ENCODE data around the gene GARRE1. TPM values are rescaled to one million over a fixed set of nuclear protein-coding genes. Genes with fewer than 3 reads are reported as not detected.
"Not testable (repeated sequence)": the region's sequence is repeated elsewhere in the genome, so short reads cannot be mapped to it uniquely, and the experiment has no call there.

The GARRE1 gene
- polyA plus RNA-seq, 1 donor from 2014 or later = 15.9 TPM

- no peaks in the 10 kb centered on the region for H3K9me2 ChIP-seq (ENCODE audit: insufficient read depth, low read length)
- no peaks in the 10 kb centered on the region for H4K20me1 ChIP-seq (ENCODE audit: insufficient read depth)
- H3K27me3 ChIP-seq (ENCODE audit: insufficient read depth, low read depth, low read length) = no peaks in the 10 kb centered on the region
- no peak overlapping the region for H3K9ac ChIP-seq (ENCODE audit: low read length)
- H3K36me3 ChIP-seq (ENCODE audit: insufficient read depth, low read length) = no peaks in the 10 kb centered on the region
- no peak for TF ChIP-seq REST (IDR thresholded peaks at IDR 0.05; ENCODE audit: borderline replicate concordance)
- TF ChIP-seq POLR2AphosphoS5 (IDR thresholded peaks at IDR 0.05) = no peak
- no peak for TF ChIP-seq MXI1 (conservative IDR thresholded peaks at IDR 0.05; ENCODE audit: poor library complexity, severe bottlenecking)
- TF ChIP-seq TAF1 (IDR thresholded peaks at IDR 0.05; ENCODE audit: low read depth) = no peak
- no peak for TF ChIP-seq EZH2 (IDR thresholded peaks at IDR 0.05; ENCODE audit: borderline replicate concordance, insufficient read depth, low read length, poor library complexity, severe bottlenecking)
- no peak for TF ChIP-seq RAD21 (conservative IDR thresholded peaks at IDR 0.05)
- no peak overlapping the region for H3K27ac ChIP-seq (ENCODE audit: low read length)
- no peak overlapping the region for H3K4me2 ChIP-seq (ENCODE audit: low read length)
- no peaks in the 10 kb centered on the region for H3K79me2 ChIP-seq (replicated peaks; ENCODE audit: insufficient read depth, low read length)
- no peaks in the 10 kb centered on the region for H3K9me3 ChIP-seq (ENCODE audit: low read length)
- no peak overlapping the region for H2AFZ ChIP-seq (ENCODE audit: low read depth, low read length)
- no peaks in the 10 kb centered on the region for H3F3A ChIP-seq (ENCODE audit: insufficient read depth, low read length, poor library complexity, severe bottlenecking)
- no peak overlapping the region for H3K4me3 ChIP-seq (ENCODE audit: low read length)
Measured at GRCh38 chr19:34246340-34246739, 8.0 kb upstream of the GARRE1 start.

DNA sequence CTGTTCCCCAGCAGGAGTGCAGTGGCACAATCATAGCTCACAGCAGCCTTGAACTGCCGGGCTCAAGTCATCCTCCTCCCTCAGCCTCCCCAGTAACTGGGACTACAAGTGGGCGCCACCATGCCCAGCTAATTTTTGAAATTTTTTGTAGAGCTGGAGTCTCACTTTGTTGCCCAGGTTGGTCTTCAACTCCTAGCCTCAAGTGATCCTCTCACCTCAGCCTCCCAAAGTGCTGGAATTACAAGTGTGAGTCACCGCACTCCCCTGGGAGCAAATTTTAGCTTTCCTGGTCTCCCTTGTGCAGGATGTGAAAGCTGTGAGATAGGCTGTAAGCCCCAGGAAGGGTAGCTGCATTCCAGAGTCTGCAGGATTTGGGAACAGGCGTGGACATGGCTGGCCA is 5.4 kb upstream of the GARRE1 start:
- H3K9me3 ChIP-seq (ENCODE audit: low read length) = no peaks in the 10 kb centered on the region
- no peak overlapping the region for H3K9ac ChIP-seq (ENCODE audit: low read length)
- H3K27me3 ChIP-seq (ENCODE audit: insufficient read depth, low read depth, low read length) = no peaks in the 10 kb centered on the region
- H3F3A ChIP-seq (ENCODE audit: insufficient read depth, low read length, poor library complexity, severe bottlenecking) = no peaks in the 10 kb centered on the region
- no peaks in the 10 kb centered on the region for H4K20me1 ChIP-seq (ENCODE audit: insufficient read depth)
- no peak for TF ChIP-seq EP300 (conservative IDR thresholded peaks at IDR 0.05; ENCODE audit: poor library complexity, severe bottlenecking)
- no peak for TF ChIP-seq TAF1 (IDR thresholded peaks at IDR 0.05; ENCODE audit: low read depth)
- TF ChIP-seq POLR2AphosphoS5 (IDR thresholded peaks at IDR 0.05) = no peak
- TF ChIP-seq REST (IDR thresholded peaks at IDR 0.05; ENCODE audit: borderline replicate concordance) = no peak
- TF ChIP-seq, protein P1, sequence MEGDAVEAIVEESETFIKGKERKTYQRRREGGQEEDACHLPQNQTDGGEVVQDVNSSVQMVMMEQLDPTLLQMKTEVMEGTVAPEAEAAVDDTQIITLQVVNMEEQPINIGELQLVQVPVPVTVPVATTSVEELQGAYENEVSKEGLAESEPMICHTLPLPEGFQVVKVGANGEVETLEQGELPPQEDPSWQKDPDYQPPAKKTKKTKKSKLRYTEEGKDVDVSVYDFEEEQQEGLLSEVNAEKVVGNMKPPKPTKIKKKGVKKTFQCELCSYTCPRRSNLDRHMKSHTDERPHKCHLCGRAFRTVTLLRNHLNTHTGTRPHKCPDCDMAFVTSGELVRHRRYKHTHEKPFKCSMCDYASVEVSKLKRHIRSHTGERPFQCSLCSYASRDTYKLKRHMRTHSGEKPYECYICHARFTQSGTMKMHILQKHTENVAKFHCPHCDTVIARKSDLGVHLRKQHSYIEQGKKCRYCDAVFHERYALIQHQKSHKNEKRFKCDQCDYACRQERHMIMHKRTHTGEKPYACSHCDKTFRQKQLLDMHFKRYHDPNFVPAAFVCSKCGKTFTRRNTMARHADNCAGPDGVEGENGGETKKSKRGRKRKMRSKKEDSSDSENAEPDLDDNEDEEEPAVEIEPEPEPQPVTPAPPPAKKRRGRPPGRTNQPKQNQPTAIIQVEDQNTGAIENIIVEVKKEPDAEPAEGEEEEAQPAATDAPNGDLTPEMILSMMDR (IDR thresholded peaks at IDR 0.05; ENCODE audit: poor library complexity, severe bottlenecking) = no peak
- TF ChIP-seq RAD21 (conservative IDR thresholded peaks at IDR 0.05) = no peak
- TF ChIP-seq SMC3 (conservative IDR thresholded peaks at IDR 0.05; ENCODE audit: poor library complexity) = no peak
- no peak for TF ChIP-seq MXI1 (conservative IDR thresholded peaks at IDR 0.05; ENCODE audit: poor library complexity, severe bottlenecking)
- no peak for TF ChIP-seq EZH2 (IDR thresholded peaks at IDR 0.05; ENCODE audit: borderline replicate concordance, insufficient read depth, low read length, poor library complexity, severe bottlenecking)
- H3K27ac ChIP-seq (ENCODE audit: low read length) = no peak overlapping the region
- no peak overlapping the region for H3K4me2 ChIP-seq (ENCODE audit: low read length)
- no peaks in the 10 kb centered on the region for H3K9me2 ChIP-seq (ENCODE audit: insufficient read depth, low read length)
- no peak overlapping the region for H2AFZ ChIP-seq (ENCODE audit: low read depth, low read length)
- no peaks in the 10 kb centered on the region for H3K79me2 ChIP-seq (replicated peaks; ENCODE audit: insufficient read depth, low read length)
- no peak overlapping the region for H3K4me3 ChIP-seq (ENCODE audit: low read length)
- no peaks in the 10 kb centered on the region for H3K36me3 ChIP-seq (ENCODE audit: insufficient read depth, low read length)

DNA sequence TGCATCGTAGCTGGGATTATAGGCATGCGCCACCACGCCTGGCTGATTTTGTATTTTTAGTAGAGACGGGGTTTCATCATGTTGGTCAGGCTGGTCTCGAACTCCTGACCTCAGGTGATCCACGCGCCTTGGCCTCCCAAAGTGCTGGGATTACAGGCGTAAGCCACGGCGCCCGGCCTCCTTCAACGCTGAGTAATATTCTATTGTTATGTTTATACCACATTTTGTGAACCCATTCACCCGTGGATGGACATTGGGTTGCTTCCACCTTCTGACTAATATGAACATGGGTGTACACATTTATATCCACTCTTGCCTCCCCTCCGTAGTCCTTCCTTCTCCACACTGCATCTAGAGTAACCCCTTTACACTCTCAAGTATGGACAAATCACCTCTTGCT is 1.2 kb upstream of the GARRE1 start:
- not testable (repeated sequence) for H3K9ac ChIP-seq (ENCODE audit: low read length); H3K27ac ChIP-seq (ENCODE audit: low read length); H3K36me3 ChIP-seq (ENCODE audit: insufficient read depth, low read length); H3K27me3 ChIP-seq (ENCODE audit: insufficient read depth, low read depth, low read length); H4K20me1 ChIP-seq (ENCODE audit: insufficient read depth); H3K9me3 ChIP-seq (ENCODE audit: low read length); H3F3A ChIP-seq (ENCODE audit: insufficient read depth, low read length, poor library complexity, severe bottlenecking); H2AFZ ChIP-seq (ENCODE audit: low read depth, low read length); H3K4me2 ChIP-seq (ENCODE audit: low read length); H3K9me2 ChIP-seq (ENCODE audit: insufficient read depth, low read length); H3K4me3 ChIP-seq (ENCODE audit: low read length)
- peaks cover 26% of the 10 kb centered on the region for H3K79me2 ChIP-seq (replicated peaks; ENCODE audit: insufficient read depth, low read length)

- Histone ChIP-seq H2AFZ (ENCODE audit: low read depth, low read length) (peak overlapping the region; percentile 93), H3K27ac (ENCODE audit: low read length) (peak overlapping the region; percentile 94), H3K79me2 (replicated peaks; ENCODE audit: insufficient read depth, low read length) (peaks cover 26% of the 10 kb centered on the region), H3K9ac (ENCODE audit: low read length) (peak overlapping the region; percentile 91), H3K4me2 (ENCODE audit: low read length) (peak overlapping the region; percentile 73), H3K4me3 (ENCODE audit: low read length) (peak overlapping the region; percentile 84)
- not testable (repeated sequence) for H3K27me3 ChIP-seq (ENCODE audit: insufficient read depth, low read depth, low read length); H3K36me3 ChIP-seq (ENCODE audit: insufficient read depth, low read length); H3K9me3 ChIP-seq (ENCODE audit: low read length); H3F3A ChIP-seq (ENCODE audit: insufficient read depth, low read length, poor library complexity, severe bottlenecking); H3K9me2 ChIP-seq (ENCODE audit: insufficient read depth, low read length); H4K20me1 ChIP-seq (ENCODE audit: insufficient read depth)
Measured at GRCh38 chr19:34253681-34254045, 691 bp upstream of the GARRE1 start.
